ENCODE results near the gene RNF149. TPM values are rescaled to one million over a fixed set of nuclear protein-coding genes. Genes with fewer than 3 reads are reported as not detected.
"Not testable (repeated sequence)": the region's sequence is repeated elsewhere in the genome, so short reads cannot be mapped to it uniquely, and the experiment has no call there.

The RNF149 gene
- total and polyA plus RNA-seq, 2 experiments from 2014 or later, result 38.8 to 47.6 TPM

DNA sequence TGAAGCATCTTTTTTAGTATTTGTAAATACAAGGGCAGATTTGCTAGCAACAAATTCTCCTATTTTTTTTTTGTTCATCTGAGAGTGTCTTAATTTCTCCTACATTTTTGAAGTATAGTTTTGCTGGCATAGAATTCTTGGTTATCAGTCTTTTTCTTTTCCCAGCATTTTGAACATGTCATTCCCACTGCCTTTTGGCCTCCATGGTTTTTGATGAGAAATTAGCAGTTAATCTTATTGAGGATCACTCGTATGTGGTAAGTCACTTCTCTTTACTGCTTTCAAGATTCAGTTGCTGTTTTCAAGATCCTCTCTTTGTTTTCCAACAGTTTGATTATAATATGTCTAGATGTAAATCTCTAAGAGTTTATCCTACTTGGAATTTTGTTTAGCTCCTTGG lies 16.9 kb upstream of the RNF149 start:
- Histone ChIP-seq H3K4me2 (no peak overlapping the region), H2AFZ (no peak overlapping the region), H4K20me1 (replicated peaks; ENCODE audit: insufficient read depth) (no peaks in the 10 kb centered on the region), H3K9me2 (ENCODE audit: insufficient read depth) (peaks cover 14% of the 10 kb centered on the region; the same call in 1 of the 2 replicates), H3K36me3 (ENCODE audit: insufficient read depth) (no peaks in the 10 kb centered on the region), H3K27ac (ENCODE audit: low read depth) (no peak overlapping the region), H3K4me1 (ENCODE audit: insufficient read depth) (peaks cover 25% of the 10 kb centered on the region), H3K79me2 (replicated peaks; ENCODE audit: insufficient read depth) (no peaks in the 10 kb centered on the region), H3K4me3 (no peak overlapping the region), H3K27me3 (ENCODE audit: insufficient read depth) (no peaks in the 10 kb centered on the region), H3F3A (replicated peaks; ENCODE audit: low read depth) (no peaks in the 10 kb centered on the region)
- H3K4me1 Mint-ChIP-seq, result peaks cover 13% of the 10 kb centered on the region
- no peaks in the 10 kb centered on the region for H3K9me3 Mint-ChIP-seq
- TF ChIP-seq ZNF331 (CRISPR knock-in tag; IDR thresholded peaks at IDR 0.05; ENCODE audit: low read depth), result no peak
- no peak overlapping the region for H3K27ac Mint-ChIP-seq
- no peaks in the 10 kb centered on the region for H3K27me3 Mint-ChIP-seq (ENCODE audit: insufficient read depth, low read depth, poor library complexity)
- H3K36me3 Mint-ChIP-seq (ENCODE audit: low read depth), result no peaks in the 10 kb centered on the region
- no peak overlapping the region for H3K4me3 Mint-ChIP-seq
- DNase-seq (ENCODE audit: low spot score), result no peak
- no peak for ATAC-seq

DNA sequence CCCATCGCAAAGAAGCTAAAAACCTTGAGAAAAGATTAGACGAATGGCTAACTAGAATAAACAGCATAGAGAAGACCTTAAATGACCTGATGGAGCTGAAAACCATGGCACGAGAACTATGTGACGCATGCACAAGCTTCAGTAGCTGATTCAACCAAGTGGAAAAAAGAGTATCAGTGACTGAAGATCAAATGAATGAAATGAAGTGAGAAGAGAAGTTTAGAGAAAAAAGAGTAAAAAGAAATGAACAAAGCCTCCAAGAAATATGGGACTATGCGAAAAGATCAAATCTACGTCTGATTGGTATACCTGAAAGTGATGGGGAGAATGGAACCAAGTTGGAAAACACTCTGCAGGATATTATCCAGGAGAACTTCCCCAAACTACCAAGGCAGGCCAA lies 8.1 kb upstream of the RNF149 start:
- H3K27me3 Mint-ChIP-seq (ENCODE audit: insufficient read depth, low read depth, poor library complexity); H3K4me3 ChIP-seq; H3K36me3 Mint-ChIP-seq (ENCODE audit: low read depth); ATAC-seq; H3K4me3 Mint-ChIP-seq; H3K36me3 ChIP-seq (ENCODE audit: insufficient read depth); H3K9me3 Mint-ChIP-seq; H3K27me3 ChIP-seq (ENCODE audit: insufficient read depth); H3K9me2 ChIP-seq (ENCODE audit: insufficient read depth); DNase-seq (ENCODE audit: low spot score); H3K27ac Mint-ChIP-seq; H3K79me2 ChIP-seq (replicated peaks; ENCODE audit: insufficient read depth); H3F3A ChIP-seq (replicated peaks; ENCODE audit: low read depth); H2AFZ ChIP-seq; H3K4me1 Mint-ChIP-seq; H3K4me2 ChIP-seq; H3K27ac ChIP-seq (ENCODE audit: low read depth); H3K4me1 ChIP-seq (ENCODE audit: insufficient read depth); H4K20me1 ChIP-seq (replicated peaks; ENCODE audit: insufficient read depth): not testable (repeated sequence)

DNA sequence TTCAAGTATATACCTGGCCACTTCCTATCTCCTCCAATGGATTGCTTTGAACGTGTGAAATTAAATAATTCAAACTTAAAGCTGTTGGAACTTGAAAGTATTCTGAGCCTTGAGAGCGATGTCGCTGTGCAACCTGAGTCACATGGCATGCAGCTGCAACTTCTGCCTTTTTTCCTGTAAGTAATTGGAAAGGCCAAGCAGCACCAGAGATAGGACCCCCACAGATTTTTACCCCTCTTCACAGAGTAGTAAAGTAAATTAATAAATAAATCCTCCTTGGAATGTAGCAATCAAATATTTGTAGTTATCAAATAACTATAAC lies 3.2 kb upstream of the RNF149 start:
- Mint-ChIP-seq H3K27me3 (ENCODE audit: insufficient read depth, low read depth, poor library complexity) (peaks cover 4% of the 10 kb centered on the region), H3K4me3 (no peak overlapping the region), H3K36me3 (ENCODE audit: low read depth) (peaks cover 3% of the 10 kb centered on the region; the same call in 1 of the 3 replicates), H3K9me3 (no peaks in the 10 kb centered on the region), H3K4me1 (peaks cover 16% of the 10 kb centered on the region), H3K27ac (no peak overlapping the region)
- no peaks in the 10 kb centered on the region for H3K36me3 ChIP-seq (ENCODE audit: insufficient read depth)
- no peaks in the 10 kb centered on the region for H3F3A ChIP-seq (replicated peaks; ENCODE audit: low read depth)
- no peak overlapping the region for H3K4me3 ChIP-seq
- peaks cover 18% of the 10 kb centered on the region for H3K79me2 ChIP-seq (replicated peaks; ENCODE audit: insufficient read depth)
- ATAC-seq (no peak), DNase-seq (ENCODE audit: low spot score) (no peak)
- peaks cover 10% of the 10 kb centered on the region for H3K4me1 ChIP-seq (ENCODE audit: insufficient read depth)
- peaks cover 10% of the 10 kb centered on the region for H4K20me1 ChIP-seq (replicated peaks; ENCODE audit: insufficient read depth)
- no peak overlapping the region for H3K4me2 ChIP-seq
- H2AFZ ChIP-seq, result no peak overlapping the region
- H3K27me3 ChIP-seq (ENCODE audit: insufficient read depth), result peaks cover 11% of the 10 kb centered on the region
- no peak overlapping the region for H3K27ac ChIP-seq (ENCODE audit: low read depth)
- H3K9me2 ChIP-seq (ENCODE audit: insufficient read depth), result no peaks in the 10 kb centered on the region
- TF ChIP-seq, protein P1, sequence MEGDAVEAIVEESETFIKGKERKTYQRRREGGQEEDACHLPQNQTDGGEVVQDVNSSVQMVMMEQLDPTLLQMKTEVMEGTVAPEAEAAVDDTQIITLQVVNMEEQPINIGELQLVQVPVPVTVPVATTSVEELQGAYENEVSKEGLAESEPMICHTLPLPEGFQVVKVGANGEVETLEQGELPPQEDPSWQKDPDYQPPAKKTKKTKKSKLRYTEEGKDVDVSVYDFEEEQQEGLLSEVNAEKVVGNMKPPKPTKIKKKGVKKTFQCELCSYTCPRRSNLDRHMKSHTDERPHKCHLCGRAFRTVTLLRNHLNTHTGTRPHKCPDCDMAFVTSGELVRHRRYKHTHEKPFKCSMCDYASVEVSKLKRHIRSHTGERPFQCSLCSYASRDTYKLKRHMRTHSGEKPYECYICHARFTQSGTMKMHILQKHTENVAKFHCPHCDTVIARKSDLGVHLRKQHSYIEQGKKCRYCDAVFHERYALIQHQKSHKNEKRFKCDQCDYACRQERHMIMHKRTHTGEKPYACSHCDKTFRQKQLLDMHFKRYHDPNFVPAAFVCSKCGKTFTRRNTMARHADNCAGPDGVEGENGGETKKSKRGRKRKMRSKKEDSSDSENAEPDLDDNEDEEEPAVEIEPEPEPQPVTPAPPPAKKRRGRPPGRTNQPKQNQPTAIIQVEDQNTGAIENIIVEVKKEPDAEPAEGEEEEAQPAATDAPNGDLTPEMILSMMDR (conservative IDR thresholded peaks at IDR 0.05; ENCODE audit: low read depth in 2 of 2), result no peak
- TF ChIP-seq CREB1 (CRISPR knock-in tag; IDR thresholded peaks at IDR 0.05; ENCODE audit: low read depth), result no peak
- no peak for TF ChIP-seq ZNF114 (CRISPR knock-in tag; IDR thresholded peaks at IDR 0.05)
- no peak for TF ChIP-seq EZH2 (IDR thresholded peaks at IDR 0.05; ENCODE audit: low read depth, unreplicated experiment)
- TF ChIP-seq STAT1 (IDR thresholded peaks at IDR 0.05; ENCODE audit: unreplicated experiment), result no peak
- TF ChIP-seq EZH2phosphoT487 (IDR thresholded peaks at IDR 0.05; ENCODE audit: unreplicated experiment), result no peak
- TF ChIP-seq POLR2AphosphoS5 (IDR thresholded peaks at IDR 0.05; ENCODE audit: low read depth), result no peak
- TF ChIP-seq JUNB (IDR thresholded peaks at IDR 0.05; ENCODE audit: unreplicated experiment), result no peak
- no peak for TF ChIP-seq NANOG (IDR thresholded peaks at IDR 0.05; ENCODE audit: borderline replicate concordance)
- TF ChIP-seq, protein P2, sequence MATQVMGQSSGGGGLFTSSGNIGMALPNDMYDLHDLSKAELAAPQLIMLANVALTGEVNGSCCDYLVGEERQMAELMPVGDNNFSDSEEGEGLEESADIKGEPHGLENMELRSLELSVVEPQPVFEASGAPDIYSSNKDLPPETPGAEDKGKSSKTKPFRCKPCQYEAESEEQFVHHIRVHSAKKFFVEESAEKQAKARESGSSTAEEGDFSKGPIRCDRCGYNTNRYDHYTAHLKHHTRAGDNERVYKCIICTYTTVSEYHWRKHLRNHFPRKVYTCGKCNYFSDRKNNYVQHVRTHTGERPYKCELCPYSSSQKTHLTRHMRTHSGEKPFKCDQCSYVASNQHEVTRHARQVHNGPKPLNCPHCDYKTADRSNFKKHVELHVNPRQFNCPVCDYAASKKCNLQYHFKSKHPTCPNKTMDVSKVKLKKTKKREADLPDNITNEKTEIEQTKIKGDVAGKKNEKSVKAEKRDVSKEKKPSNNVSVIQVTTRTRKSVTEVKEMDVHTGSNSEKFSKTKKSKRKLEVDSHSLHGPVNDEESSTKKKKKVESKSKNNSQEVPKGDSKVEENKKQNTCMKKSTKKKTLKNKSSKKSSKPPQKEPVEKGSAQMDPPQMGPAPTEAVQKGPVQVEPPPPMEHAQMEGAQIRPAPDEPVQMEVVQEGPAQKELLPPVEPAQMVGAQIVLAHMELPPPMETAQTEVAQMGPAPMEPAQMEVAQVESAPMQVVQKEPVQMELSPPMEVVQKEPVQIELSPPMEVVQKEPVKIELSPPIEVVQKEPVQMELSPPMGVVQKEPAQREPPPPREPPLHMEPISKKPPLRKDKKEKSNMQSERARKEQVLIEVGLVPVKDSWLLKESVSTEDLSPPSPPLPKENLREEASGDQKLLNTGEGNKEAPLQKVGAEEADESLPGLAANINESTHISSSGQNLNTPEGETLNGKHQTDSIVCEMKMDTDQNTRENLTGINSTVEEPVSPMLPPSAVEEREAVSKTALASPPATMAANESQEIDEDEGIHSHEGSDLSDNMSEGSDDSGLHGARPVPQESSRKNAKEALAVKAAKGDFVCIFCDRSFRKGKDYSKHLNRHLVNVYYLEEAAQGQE (IDR thresholded peaks at IDR 0.05; ENCODE audit: unreplicated experiment), result no peak
